ENCODE data around the gene RPS6KA5.
"Not testable (repeated sequence)": the region's sequence is repeated elsewhere in the genome, so short reads cannot be mapped to it uniquely, and the experiment has no call there.

The RPS6KA5 gene

DNA sequence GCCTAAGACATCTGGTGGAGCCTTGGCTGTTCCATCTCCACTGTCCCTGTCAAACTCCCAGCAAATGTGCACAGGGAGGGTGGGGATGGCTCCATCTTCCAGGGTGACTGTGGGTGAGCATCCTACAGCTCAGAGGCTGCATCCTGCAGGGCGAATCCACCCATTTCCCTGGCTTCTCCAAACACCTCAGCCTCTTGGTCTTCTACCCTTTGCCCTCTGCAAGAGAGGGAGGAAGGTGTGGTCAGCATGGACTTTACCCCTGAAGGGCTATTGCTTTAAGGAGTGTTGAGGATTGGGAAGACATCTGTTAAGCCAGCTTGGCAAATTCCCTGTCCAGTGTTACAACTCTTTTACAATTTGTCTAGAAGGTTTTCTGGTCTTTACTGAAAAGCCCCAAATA is 30.3 kb upstream of the RPS6KA5 start:
- H3K36me3 ChIP-seq (ENCODE audit: control insufficient read depth in 2 of 2, insufficient read depth in 2 of 2, low read length in 2 of 2) = no peaks in the 10 kb centered on the region
- H3K4me3 ChIP-seq (ENCODE audit: low read length in 2 of 2) = no peak overlapping the region
- H3K27me3 ChIP-seq (ENCODE audit: control insufficient read depth in 1 of 2, insufficient read depth in 2 of 2, low read length in 2 of 2) = no peaks in the 10 kb centered on the region
- no peak overlapping the region for H3K27ac ChIP-seq (ENCODE audit: low read length)
- H3K9me3 ChIP-seq (ENCODE audit: control insufficient read depth in 2 of 2, low read length in 2 of 2) = no peaks in the 10 kb centered on the region
- peaks cover 7% of the 10 kb centered on the region for H3K4me1 ChIP-seq (ENCODE audit: control insufficient read depth, insufficient read depth, low read length)
- H3K9ac ChIP-seq (ENCODE audit: low read length in 2 of 2) = no peak overlapping the region

DNA sequence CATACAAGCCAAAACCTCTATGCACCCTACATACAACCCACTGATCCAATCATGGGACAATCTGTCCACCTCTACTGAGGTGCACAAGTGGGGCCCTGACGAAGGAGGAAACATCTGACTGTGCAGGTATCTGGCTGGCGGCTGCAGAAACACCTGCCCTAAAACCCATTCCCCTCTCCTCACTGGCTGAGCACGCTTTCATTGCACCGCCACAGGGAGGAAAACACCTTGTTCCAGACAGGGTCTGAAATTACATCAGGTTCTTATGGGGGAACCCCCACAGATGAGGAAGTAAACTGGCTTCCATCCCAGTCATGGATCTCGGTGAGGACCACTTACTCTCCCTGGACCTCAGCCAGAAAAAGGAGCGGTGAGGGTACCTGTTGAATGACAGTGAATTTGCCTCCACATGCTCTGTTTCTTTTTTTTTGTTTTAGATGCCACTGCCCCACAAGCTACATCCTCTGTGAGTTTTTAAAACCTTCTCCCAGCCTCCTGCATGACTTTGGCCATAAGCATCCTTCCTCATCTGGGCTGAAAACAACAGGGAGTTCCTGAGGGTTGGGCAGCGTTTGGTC is 29.6 kb upstream of the RPS6KA5 start:
- no peaks in the 10 kb centered on the region for H3K27me3 ChIP-seq (ENCODE audit: control insufficient read depth in 1 of 2, insufficient read depth in 2 of 2, low read length in 2 of 2)
- H3K36me3 ChIP-seq (ENCODE audit: control insufficient read depth in 2 of 2, insufficient read depth in 2 of 2, low read length in 2 of 2) = no peaks in the 10 kb centered on the region
- H3K27ac ChIP-seq (ENCODE audit: low read length) = no peak overlapping the region
- H3K4me3 ChIP-seq (ENCODE audit: low read length in 2 of 2) = no peak overlapping the region
- peaks cover 7% of the 10 kb centered on the region for H3K4me1 ChIP-seq (ENCODE audit: control insufficient read depth, insufficient read depth, low read length)
- H3K9ac ChIP-seq (ENCODE audit: low read length in 2 of 2) = no peak overlapping the region
- no peaks in the 10 kb centered on the region for H3K9me3 ChIP-seq (ENCODE audit: control insufficient read depth in 2 of 2, low read length in 2 of 2)

DNA sequence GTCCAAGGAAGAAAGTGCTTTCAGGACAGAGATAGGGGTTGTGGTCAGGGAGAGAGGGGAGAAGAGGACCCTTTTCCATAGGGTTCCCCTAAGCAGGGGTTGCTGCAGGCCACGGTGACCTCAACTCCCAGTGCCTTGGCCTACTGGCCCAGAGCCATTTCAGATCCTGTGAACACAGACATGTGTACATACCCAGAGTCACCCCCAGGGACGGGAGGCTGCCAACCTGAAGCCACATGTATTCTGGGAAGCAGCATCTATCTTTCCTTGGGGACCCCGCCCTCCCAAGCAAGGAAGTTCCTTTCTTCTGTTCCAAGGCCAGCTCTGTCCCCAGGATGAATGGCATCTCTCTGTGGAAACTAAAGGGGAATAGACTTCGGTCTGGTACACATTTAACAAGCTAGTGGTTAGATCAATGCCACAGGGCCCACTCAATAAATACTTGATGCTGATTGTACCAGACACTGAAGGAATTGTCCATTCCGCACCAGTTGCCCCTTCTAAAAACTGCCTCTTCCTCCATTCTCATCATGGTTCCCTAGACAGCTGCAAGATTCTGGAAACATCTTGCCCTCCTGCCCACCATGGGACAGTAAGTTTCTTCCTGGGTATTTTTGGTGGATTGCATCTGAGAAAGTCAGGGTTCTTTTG is 28.3 kb upstream of the RPS6KA5 start:
- Histone ChIP-seq H3K9ac (ENCODE audit: low read length in 2 of 2) (no peak overlapping the region), H3K9me3 (ENCODE audit: control insufficient read depth in 2 of 2, low read length in 2 of 2) (no peaks in the 10 kb centered on the region), H3K4me1 (ENCODE audit: control insufficient read depth, insufficient read depth, low read length) (peaks cover 7% of the 10 kb centered on the region), H3K36me3 (ENCODE audit: control insufficient read depth in 2 of 2, insufficient read depth in 2 of 2, low read length in 2 of 2) (no peaks in the 10 kb centered on the region), H3K27me3 (ENCODE audit: control insufficient read depth in 1 of 2, insufficient read depth in 2 of 2, low read length in 2 of 2) (no peaks in the 10 kb centered on the region), H3K4me3 (ENCODE audit: low read length in 2 of 2) (no peak overlapping the region), H3K27ac (ENCODE audit: low read length) (no peak overlapping the region)

DNA sequence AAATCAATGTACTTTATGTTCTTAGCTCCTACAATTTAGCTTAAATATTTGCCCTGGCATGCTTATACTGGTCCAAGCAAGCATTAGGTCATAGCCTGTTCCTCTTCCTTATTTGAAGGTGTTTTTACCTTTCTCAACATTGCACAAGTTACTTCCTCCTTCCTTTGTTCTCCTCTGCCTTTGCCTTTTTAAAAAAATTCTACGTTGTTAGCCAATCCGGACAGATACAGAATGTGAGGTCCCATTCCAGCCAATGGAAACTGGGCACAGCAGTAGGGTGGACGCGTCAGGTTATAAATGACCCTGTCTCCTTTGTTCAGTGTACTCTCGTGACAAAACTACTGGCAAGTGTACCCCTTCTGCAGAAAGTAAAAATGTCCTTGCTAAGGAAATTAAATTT is 27.0 kb upstream of the RPS6KA5 start:
- H3K27me3 ChIP-seq (ENCODE audit: control insufficient read depth in 1 of 2, insufficient read depth in 2 of 2, low read length in 2 of 2); H3K36me3 ChIP-seq (ENCODE audit: control insufficient read depth in 2 of 2, insufficient read depth in 2 of 2, low read length in 2 of 2); H3K4me3 ChIP-seq (ENCODE audit: low read length in 2 of 2); H3K4me1 ChIP-seq (ENCODE audit: control insufficient read depth, insufficient read depth, low read length); H3K9ac ChIP-seq (ENCODE audit: low read length in 2 of 2); H3K9me3 ChIP-seq (ENCODE audit: control insufficient read depth in 2 of 2, low read length in 2 of 2): not testable (repeated sequence)
- H3K27ac ChIP-seq (ENCODE audit: low read length) = peak overlapping the region; percentile 18

DNA sequence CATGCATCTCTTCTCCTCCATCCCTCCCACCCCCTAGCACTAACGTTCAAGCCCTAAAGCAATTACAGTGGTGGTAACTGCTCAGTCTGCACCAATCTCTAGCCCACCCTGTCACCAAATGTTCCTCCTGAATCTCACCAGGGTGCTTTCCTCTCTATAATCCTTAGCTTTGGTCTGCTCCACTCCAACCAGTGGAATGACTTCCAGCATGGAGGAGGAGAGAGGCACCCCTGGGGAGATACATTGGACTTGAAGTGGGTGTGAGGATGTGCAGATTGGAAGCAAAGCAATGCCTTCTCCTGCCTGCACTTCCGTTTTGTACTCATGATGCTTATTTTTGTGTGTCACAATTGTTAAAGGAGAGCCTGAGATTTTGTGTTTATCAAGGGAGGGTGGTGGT is 24.1 kb upstream of the RPS6KA5 start:
- H3K27ac ChIP-seq (ENCODE audit: low read length) = no peak overlapping the region
- no peaks in the 10 kb centered on the region for H3K36me3 ChIP-seq (ENCODE audit: control insufficient read depth in 2 of 2, insufficient read depth in 2 of 2, low read length in 2 of 2)
- H3K9me3 ChIP-seq (ENCODE audit: control insufficient read depth in 2 of 2, low read length in 2 of 2) = no peaks in the 10 kb centered on the region
- no peak overlapping the region for H3K9ac ChIP-seq (ENCODE audit: low read length in 2 of 2)
- no peak overlapping the region for H3K4me3 ChIP-seq (ENCODE audit: low read length in 2 of 2)
- H3K27me3 ChIP-seq (ENCODE audit: control insufficient read depth in 1 of 2, insufficient read depth in 2 of 2, low read length in 2 of 2) = no peaks in the 10 kb centered on the region
- peaks cover 7% of the 10 kb centered on the region for H3K4me1 ChIP-seq (ENCODE audit: control insufficient read depth, insufficient read depth, low read length)

DNA sequence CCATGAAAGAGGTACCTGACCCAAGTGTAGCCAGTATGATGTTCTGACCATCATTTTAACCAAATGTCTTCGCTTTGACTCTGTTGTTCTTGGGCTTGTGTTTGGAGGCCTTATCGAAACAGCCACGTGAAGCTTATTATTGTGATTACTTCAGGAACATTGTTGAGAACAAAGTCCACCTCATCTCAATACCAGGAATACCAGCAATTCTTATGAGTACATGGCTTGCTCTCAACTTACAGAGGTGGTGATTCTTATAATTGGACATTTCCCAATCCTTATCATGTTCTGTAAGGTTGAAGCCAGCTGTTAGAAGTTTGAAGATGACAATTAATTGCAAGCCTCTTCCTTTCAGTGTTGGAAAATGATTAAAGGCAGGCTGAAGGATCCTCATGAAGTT is 21.8 kb upstream of the RPS6KA5 start:
- Histone ChIP-seq H3K4me1 (ENCODE audit: control insufficient read depth, insufficient read depth, low read length) (no peaks in the 10 kb centered on the region), H3K4me3 (ENCODE audit: low read length in 2 of 2) (no peak overlapping the region), H3K9ac (ENCODE audit: low read length in 2 of 2) (no peak overlapping the region), H3K27ac (ENCODE audit: low read length) (no peak overlapping the region), H3K27me3 (ENCODE audit: control insufficient read depth in 1 of 2, insufficient read depth in 2 of 2, low read length in 2 of 2) (no peaks in the 10 kb centered on the region), H3K9me3 (ENCODE audit: control insufficient read depth in 2 of 2, low read length in 2 of 2) (no peaks in the 10 kb centered on the region), H3K36me3 (ENCODE audit: control insufficient read depth in 2 of 2, insufficient read depth in 2 of 2, low read length in 2 of 2) (no peaks in the 10 kb centered on the region)

DNA sequence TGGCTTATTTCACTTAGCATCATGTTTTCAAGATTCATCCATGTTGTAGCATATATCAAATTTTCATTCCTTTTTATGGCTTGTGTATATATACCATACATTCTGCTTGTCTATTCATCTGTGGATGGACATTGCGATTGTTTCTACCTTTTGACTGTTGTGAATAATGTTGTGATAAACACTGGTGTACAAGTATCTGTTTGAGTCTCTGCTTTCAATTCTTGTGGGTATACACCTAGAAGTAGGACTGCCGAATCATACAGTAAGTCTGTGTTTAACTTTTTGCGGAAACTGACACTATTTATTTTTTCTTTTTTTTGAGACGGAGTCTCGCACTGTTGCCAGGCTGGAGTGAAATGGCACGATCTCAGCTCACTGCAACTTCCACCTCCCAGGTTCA is 19.6 kb upstream of the RPS6KA5 start:
- Histone ChIP-seq H3K9me3 (ENCODE audit: control insufficient read depth in 2 of 2, low read length in 2 of 2) (no peaks in the 10 kb centered on the region), H3K27ac (ENCODE audit: low read length) (no peak overlapping the region), H3K27me3 (ENCODE audit: control insufficient read depth in 1 of 2, insufficient read depth in 2 of 2, low read length in 2 of 2) (no peaks in the 10 kb centered on the region), H3K4me3 (ENCODE audit: low read length in 2 of 2) (no peak overlapping the region), H3K9ac (ENCODE audit: low read length in 2 of 2) (no peak overlapping the region), H3K36me3 (ENCODE audit: control insufficient read depth in 2 of 2, insufficient read depth in 2 of 2, low read length in 2 of 2) (no peaks in the 10 kb centered on the region), H3K4me1 (ENCODE audit: control insufficient read depth, insufficient read depth, low read length) (no peaks in the 10 kb centered on the region)

DNA sequence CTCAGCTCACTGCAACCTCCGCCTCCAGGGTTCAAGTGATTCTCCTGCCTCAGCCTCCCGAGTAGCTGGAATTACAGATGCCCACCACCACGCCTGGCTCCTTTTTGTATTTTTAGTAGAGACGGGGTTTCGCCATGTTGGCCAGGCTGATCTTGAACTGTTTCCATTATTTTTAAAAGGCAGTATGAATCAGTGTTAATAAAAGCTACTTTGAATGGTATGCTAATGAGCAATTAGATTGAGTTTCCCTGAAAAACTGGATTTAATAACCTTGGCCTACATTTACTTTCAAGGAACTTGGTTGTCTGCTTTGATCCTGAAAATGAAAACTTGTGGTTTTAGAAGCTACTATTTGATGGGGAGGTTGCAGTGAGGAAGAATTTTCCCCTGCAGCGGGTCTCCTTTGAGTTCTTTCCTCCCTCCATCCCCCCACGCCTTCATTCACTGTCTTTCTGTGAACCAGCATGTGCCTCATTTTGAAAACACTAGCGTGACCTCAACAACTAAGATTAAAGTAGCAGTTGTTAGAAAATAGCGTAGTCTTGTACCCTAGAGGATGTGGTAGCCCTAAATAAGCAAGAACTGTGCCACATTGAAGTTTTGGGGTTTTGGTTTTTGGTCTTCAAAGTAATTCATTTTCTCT is 17.8 kb upstream of the RPS6KA5 start:
- Histone ChIP-seq H3K9ac (ENCODE audit: low read length in 2 of 2) (no peak overlapping the region), H3K9me3 (ENCODE audit: control insufficient read depth in 2 of 2, low read length in 2 of 2) (no peaks in the 10 kb centered on the region), H3K36me3 (ENCODE audit: control insufficient read depth in 2 of 2, insufficient read depth in 2 of 2, low read length in 2 of 2) (no peaks in the 10 kb centered on the region), H3K27me3 (ENCODE audit: control insufficient read depth in 1 of 2, insufficient read depth in 2 of 2, low read length in 2 of 2) (no peaks in the 10 kb centered on the region), H3K27ac (ENCODE audit: low read length) (no peak overlapping the region), H3K4me3 (ENCODE audit: low read length in 2 of 2) (no peak overlapping the region), H3K4me1 (ENCODE audit: control insufficient read depth, insufficient read depth, low read length) (no peaks in the 10 kb centered on the region)

DNA sequence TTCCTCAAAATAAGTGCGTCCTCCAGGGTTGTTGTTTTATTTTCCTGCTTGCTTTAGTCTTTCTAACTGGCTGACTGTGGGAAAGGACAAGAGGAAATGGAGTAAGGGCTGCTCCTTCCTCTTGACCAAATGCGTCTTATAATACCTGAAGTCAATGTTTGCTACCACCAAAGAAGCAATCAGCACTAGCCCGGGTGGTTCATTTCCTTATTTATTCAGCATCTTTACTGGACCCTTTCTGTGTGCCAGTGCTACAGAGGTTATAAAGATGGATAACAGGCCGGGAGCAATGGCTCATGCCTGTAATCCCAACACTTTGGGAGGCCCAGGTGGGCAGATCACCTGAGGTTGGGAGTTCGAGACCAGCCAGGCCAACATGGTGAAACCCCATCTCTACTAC is 15.1 kb upstream of the RPS6KA5 start:
- Histone ChIP-seq H3K9me3 (ENCODE audit: control insufficient read depth in 2 of 2, low read length in 2 of 2) (no peaks in the 10 kb centered on the region), H3K27me3 (ENCODE audit: control insufficient read depth in 1 of 2, insufficient read depth in 2 of 2, low read length in 2 of 2) (no peaks in the 10 kb centered on the region), H3K27ac (ENCODE audit: low read length) (no peak overlapping the region), H3K9ac (ENCODE audit: low read length in 2 of 2) (no peak overlapping the region), H3K36me3 (ENCODE audit: control insufficient read depth in 2 of 2, insufficient read depth in 2 of 2, low read length in 2 of 2) (no peaks in the 10 kb centered on the region), H3K4me1 (ENCODE audit: control insufficient read depth, insufficient read depth, low read length) (no peaks in the 10 kb centered on the region), H3K4me3 (ENCODE audit: low read length in 2 of 2) (no peak overlapping the region)

DNA sequence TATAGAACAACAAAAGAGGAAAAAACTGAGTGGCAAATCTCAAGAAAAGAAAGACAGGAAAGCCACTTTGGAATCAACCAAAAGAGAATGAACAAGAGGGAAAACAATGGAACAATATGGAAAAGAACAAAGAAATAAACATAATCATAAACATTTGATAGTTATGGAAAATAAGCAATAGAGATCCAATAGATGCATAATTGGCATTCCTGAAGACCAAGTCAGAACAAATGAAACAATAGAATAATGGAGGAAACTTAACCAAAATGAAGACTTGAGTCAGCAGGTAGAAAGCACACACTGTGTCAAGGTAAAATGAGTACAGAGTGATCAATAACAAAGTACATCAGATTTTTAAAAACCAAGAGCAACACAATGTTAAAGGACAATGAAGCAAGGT is 10.1 kb upstream of the RPS6KA5 start:
- H3K36me3 ChIP-seq (ENCODE audit: control insufficient read depth in 2 of 2, insufficient read depth in 2 of 2, low read length in 2 of 2) = no peaks in the 10 kb centered on the region
- no peaks in the 10 kb centered on the region for H3K9me3 ChIP-seq (ENCODE audit: control insufficient read depth in 2 of 2, low read length in 2 of 2)
- no peak overlapping the region for H3K4me3 ChIP-seq (ENCODE audit: low read length in 2 of 2)
- no peak overlapping the region for H3K27ac ChIP-seq (ENCODE audit: low read length)
- peaks cover 3% of the 10 kb centered on the region for H3K4me1 ChIP-seq (ENCODE audit: control insufficient read depth, insufficient read depth, low read length)
- H3K27me3 ChIP-seq (ENCODE audit: control insufficient read depth in 1 of 2, insufficient read depth in 2 of 2, low read length in 2 of 2) = no peaks in the 10 kb centered on the region
- H3K9ac ChIP-seq (ENCODE audit: low read length in 2 of 2) = no peak overlapping the region

DNA sequence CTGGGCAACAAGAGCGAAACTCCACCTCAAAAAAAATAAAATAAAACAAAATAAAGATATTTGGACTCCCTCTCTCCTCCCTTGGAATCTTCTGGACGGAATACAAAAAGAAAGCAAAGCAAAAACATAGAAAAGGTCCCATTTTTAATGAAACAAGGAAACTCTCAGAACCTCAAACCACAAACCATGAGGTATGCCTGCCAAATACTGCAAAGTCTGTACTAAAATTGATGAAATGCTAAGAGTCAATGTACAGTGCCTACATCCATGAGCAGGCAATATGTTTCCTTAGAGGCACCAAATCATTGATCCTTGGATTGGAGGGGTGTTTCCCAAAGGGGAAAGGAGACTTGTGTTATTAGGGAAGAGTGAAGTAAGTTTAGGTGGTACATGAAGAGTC is 8.2 kb upstream of the RPS6KA5 start:
- Histone ChIP-seq H3K9ac (ENCODE audit: low read length in 2 of 2) (no peak overlapping the region), H3K9me3 (ENCODE audit: control insufficient read depth in 2 of 2, low read length in 2 of 2) (no peaks in the 10 kb centered on the region), H3K36me3 (ENCODE audit: control insufficient read depth in 2 of 2, insufficient read depth in 2 of 2, low read length in 2 of 2) (no peaks in the 10 kb centered on the region), H3K27me3 (ENCODE audit: control insufficient read depth in 1 of 2, insufficient read depth in 2 of 2, low read length in 2 of 2) (no peaks in the 10 kb centered on the region), H3K4me1 (ENCODE audit: control insufficient read depth, insufficient read depth, low read length) (peaks cover 16% of the 10 kb centered on the region), H3K27ac (ENCODE audit: low read length) (no peak overlapping the region), H3K4me3 (ENCODE audit: low read length in 2 of 2) (no peak overlapping the region)

Measured in stomach smooth muscle (tissue), 2 donors.